Activated T-cell treated with anti-CD3 and anti-CD28 coated beads, Interleukin-2, amount 50 U/mL, for 4 hours (primary cell): ENCODE data around the gene MYPN. TPM values are rescaled to one million over a fixed set of nuclear protein-coding genes. Genes with fewer than 3 reads are reported as not detected.
A peak's percentile ranks its signal among the peaks of the same experiment; 100 is the strongest.

Source experiments
- ATAC-seq, 2 donors: fragments of 200-7000 bp; cut with Tn5 transposase; one replicate each; pipeline ENCODE4 v1.10.0; 2021
- DNase-seq: peaks from one replicate; pipeline ENCODE4 v3.0.0-alpha.2; 2020
- H3K27me3 Mint-ChIP-seq: one replicate; pipeline ENCODE4 v1.8.0; 2021; ENCODE audit warnings: low read depth, mixed read lengths
- H3K36me3 Mint-ChIP-seq: one replicate; pipeline ENCODE4 v1.8.0; 2022; ENCODE audit warnings: mixed read lengths; ENCODE audit not compliant: insufficient read depth
- H3K4me1 Mint-ChIP-seq: one replicate; pipeline ENCODE4 v1.8.0; 2021; ENCODE audit warnings: low read depth, mixed read lengths
- H3K4me3 Mint-ChIP-seq: one replicate; pipeline ENCODE4 v1.8.0; 2021; ENCODE audit warnings: mild to moderate bottlenecking, moderate library complexity, mixed read lengths
- H3K9me3 Mint-ChIP-seq: one replicate; pipeline ENCODE4 v1.8.0; 2021; ENCODE audit warnings: mixed read lengths
- total RNA-seq, 3 donors: library from RNA; stranded (reverse); gene quantifications; one replicate each; pipeline ENCODE4 v1.2.1, GENCODE V29; 2021

Gene MYPN
- total RNA-seq, 3 donors from 2014 or later = not detected

- ATAC-seq (no peak), DNase-seq (no peak)
- peaks cover 5% of the 10 kb centered on the region for H3K4me1 Mint-ChIP-seq
- peaks cover 3% of the 10 kb centered on the region for H3K27me3 Mint-ChIP-seq
- H3K36me3 Mint-ChIP-seq = no peaks in the 10 kb centered on the region
- no peak overlapping the region for H3K4me3 Mint-ChIP-seq
- H3K9me3 Mint-ChIP-seq = no peaks in the 10 kb centered on the region
Measured at GRCh38 chr10:68083953-68084352, 25.3 kb upstream of the MYPN start.

DNA sequence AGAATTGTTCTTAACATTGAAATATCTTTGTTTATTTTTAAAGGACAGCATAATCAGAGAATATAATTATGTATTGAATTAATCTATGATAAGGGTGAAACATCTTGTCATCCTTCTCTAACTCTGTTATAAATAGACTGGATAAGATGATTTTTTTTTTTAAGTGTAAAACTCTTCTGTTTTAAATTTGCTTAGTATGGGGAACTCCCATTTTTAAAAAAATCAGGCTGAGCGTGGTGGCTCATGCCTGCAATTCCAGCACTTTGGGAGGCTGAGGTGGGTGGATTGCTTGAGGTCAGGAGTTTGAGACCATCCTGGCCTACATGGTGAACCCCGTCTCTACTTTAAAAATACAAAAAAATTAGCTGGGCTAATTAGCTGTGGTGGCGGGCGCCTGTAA, 24.8 kb upstream of the MYPN start:
- Mint-ChIP-seq H3K9me3 (no peaks in the 10 kb centered on the region), H3K4me3 (no peak overlapping the region), H3K27me3 (peaks cover 3% of the 10 kb centered on the region), H3K4me1 (peaks cover 5% of the 10 kb centered on the region), H3K36me3 (no peaks in the 10 kb centered on the region)
- DNase-seq (no peak), ATAC-seq (no peak)

GRCh38 chr10:68086011-68086410, 23.3 kb upstream of the MYPN start:
- DNase-seq = no peak
- H3K36me3 Mint-ChIP-seq = no peaks in the 10 kb centered on the region
- H3K4me3 Mint-ChIP-seq = no peak overlapping the region
- H3K9me3 Mint-ChIP-seq = no peaks in the 10 kb centered on the region
- H3K27me3 Mint-ChIP-seq = peaks cover 3% of the 10 kb centered on the region
- ATAC-seq = no peak
- H3K4me1 Mint-ChIP-seq = peaks cover 5% of the 10 kb centered on the region

- H3K4me1 Mint-ChIP-seq = peaks cover 5% of the 10 kb centered on the region
- H3K9me3 Mint-ChIP-seq = no peaks in the 10 kb centered on the region
- ATAC-seq = no peak
- H3K27me3 Mint-ChIP-seq = peaks cover 3% of the 10 kb centered on the region
- H3K36me3 Mint-ChIP-seq = no peaks in the 10 kb centered on the region
- H3K4me3 Mint-ChIP-seq = no peak overlapping the region
- no peak for DNase-seq
Measured at GRCh38 chr10:68086910-68087684, 22.2 kb upstream of the MYPN start.

DNA sequence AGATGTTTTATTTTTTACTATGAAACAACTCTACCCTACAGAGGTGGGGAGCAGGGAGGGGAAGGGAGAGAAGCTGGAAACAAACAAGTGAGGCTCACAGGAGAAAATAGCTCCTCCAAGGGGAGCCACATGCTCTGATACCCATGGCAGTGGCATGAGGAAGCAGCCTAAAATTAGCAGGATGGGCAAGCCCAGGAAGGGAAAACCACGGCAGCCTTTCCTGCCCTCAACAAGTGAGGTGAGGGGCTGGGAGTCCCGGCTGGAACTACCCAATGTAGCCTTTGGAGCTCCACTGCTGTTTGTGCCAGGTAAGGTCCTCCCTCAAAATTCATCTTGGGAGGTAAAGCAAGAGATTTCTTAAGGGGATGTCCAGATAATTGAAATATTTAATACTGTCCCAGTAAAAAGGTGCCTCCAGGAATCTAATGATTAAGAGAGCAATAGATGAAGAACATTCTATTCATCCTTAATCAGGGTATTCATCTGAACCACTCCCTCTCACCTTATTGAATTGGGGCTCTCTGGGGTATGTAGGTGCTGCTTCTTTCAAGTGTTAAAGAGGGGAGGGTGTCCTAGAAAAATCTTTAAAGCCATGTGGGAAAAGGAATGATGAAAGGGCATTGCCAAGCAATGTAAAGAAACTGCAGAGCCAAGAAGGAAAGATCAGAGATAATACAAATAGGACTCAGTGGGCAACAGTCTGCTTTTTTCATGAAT, 21.4 kb upstream of the MYPN start:
- Mint-ChIP-seq H3K9me3 (no peaks in the 10 kb centered on the region), H3K4me3 (no peak overlapping the region), H3K4me1 (peaks cover 5% of the 10 kb centered on the region), H3K36me3 (no peaks in the 10 kb centered on the region), H3K27me3 (no peaks in the 10 kb centered on the region)
- ATAC-seq = no peak
- DNase-seq = no peak

- Mint-ChIP-seq H3K27me3 (no peaks in the 10 kb centered on the region), H3K4me3 (no peak overlapping the region), H3K9me3 (no peaks in the 10 kb centered on the region), H3K4me1 (peaks cover 5% of the 10 kb centered on the region), H3K36me3 (no peaks in the 10 kb centered on the region)
- ATAC-seq (peak; percentile 37 to 54), DNase-seq (no peak)
Measured at GRCh38 chr10:68088740-68089139, 20.5 kb upstream of the MYPN start.

- no peak overlapping the region for H3K4me3 Mint-ChIP-seq
- ATAC-seq = no peak
- DNase-seq = no peak
- H3K4me1 Mint-ChIP-seq = peaks cover 5% of the 10 kb centered on the region
- H3K9me3 Mint-ChIP-seq = no peaks in the 10 kb centered on the region
- no peaks in the 10 kb centered on the region for H3K27me3 Mint-ChIP-seq
- H3K36me3 Mint-ChIP-seq = no peaks in the 10 kb centered on the region
Measured at GRCh38 chr10:68090586-68090985, 18.7 kb upstream of the MYPN start.

GRCh38 chr10:68092512-68092911, 16.8 kb upstream of the MYPN start:
- Mint-ChIP-seq H3K9me3 (no peaks in the 10 kb centered on the region), H3K36me3 (no peaks in the 10 kb centered on the region)
- no peak for ATAC-seq

GRCh38 chr10:68095153-68095552, 14.1 kb upstream of the MYPN start:
- DNase-seq (no peak), ATAC-seq (no peak)
- H3K9me3 Mint-ChIP-seq = no peaks in the 10 kb centered on the region
- no peak overlapping the region for H3K4me3 Mint-ChIP-seq
- H3K36me3 Mint-ChIP-seq = no peaks in the 10 kb centered on the region
- H3K4me1 Mint-ChIP-seq = no peaks in the 10 kb centered on the region
- H3K27me3 Mint-ChIP-seq = no peaks in the 10 kb centered on the region

More at GRCh38 chr10:68092512-68092911, 16.8 kb upstream of the MYPN start:
- DNase-seq = no peak
- peaks cover 5% of the 10 kb centered on the region for H3K4me1 Mint-ChIP-seq
- no peak overlapping the region for H3K4me3 Mint-ChIP-seq
- no peaks in the 10 kb centered on the region for H3K27me3 Mint-ChIP-seq

GRCh38 chr10:68096913-68097516, 12.3 kb upstream of the MYPN start:
- H3K36me3 Mint-ChIP-seq = no peaks in the 10 kb centered on the region
- no peaks in the 10 kb centered on the region for H3K4me1 Mint-ChIP-seq
- DNase-seq = no peak
- H3K4me3 Mint-ChIP-seq = no peak overlapping the region
- H3K27me3 Mint-ChIP-seq = no peaks in the 10 kb centered on the region
- no peak for ATAC-seq
- no peaks in the 10 kb centered on the region for H3K9me3 Mint-ChIP-seq

DNA sequence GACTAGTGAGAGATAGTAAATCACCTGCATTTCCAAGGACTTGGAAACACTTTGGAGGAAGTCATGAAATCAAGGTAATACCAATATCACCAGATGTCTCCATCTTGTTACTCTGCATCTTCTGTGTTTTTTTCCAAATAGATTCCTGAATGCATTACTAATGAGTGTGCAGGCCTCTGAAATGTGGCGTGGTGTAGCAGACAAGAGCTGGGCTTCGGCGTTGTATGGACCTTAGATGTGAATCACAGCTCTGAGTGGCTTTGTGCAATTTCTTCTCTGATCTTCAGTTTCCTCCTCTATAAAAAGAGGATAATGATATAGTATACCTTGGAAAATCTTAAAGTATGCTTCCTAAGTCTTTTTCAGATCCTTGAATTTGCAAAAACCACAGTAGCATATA, 9.6 kb upstream of the MYPN start:
- Mint-ChIP-seq H3K9me3 (no peaks in the 10 kb centered on the region), H3K4me1 (no peaks in the 10 kb centered on the region), H3K4me3 (no peak overlapping the region), H3K27me3 (no peaks in the 10 kb centered on the region), H3K36me3 (no peaks in the 10 kb centered on the region)
- ATAC-seq = no peak
- no peak for DNase-seq

- H3K36me3 Mint-ChIP-seq = no peaks in the 10 kb centered on the region
- H3K27me3 Mint-ChIP-seq = no peaks in the 10 kb centered on the region
- DNase-seq = no peak
- no peak overlapping the region for H3K4me3 Mint-ChIP-seq
- H3K9me3 Mint-ChIP-seq = no peaks in the 10 kb centered on the region
- no peaks in the 10 kb centered on the region for H3K4me1 Mint-ChIP-seq
- ATAC-seq = no peak
Measured at GRCh38 chr10:68101066-68101465, 8.2 kb upstream of the MYPN start.

- Mint-ChIP-seq H3K4me3 (no peak overlapping the region), H3K27me3 (peaks cover 3% of the 10 kb centered on the region), H3K4me1 (no peaks in the 10 kb centered on the region), H3K9me3 (no peaks in the 10 kb centered on the region), H3K36me3 (no peaks in the 10 kb centered on the region)
- no peak for ATAC-seq
- no peak for DNase-seq
Measured at GRCh38 chr10:68103261-68103878, 5.9 kb upstream of the MYPN start.

- Mint-ChIP-seq H3K27me3 (peaks cover 3% of the 10 kb centered on the region), H3K4me3 (no peak overlapping the region), H3K9me3 (no peaks in the 10 kb centered on the region), H3K36me3 (no peaks in the 10 kb centered on the region), H3K4me1 (no peaks in the 10 kb centered on the region)
- ATAC-seq (no peak), DNase-seq (no peak)
Measured at GRCh38 chr10:68103901-68104300, 5.4 kb upstream of the MYPN start.
